H9 (cell line): Measurements from ENCODE around the gene LSS. TPM values are rescaled to one million over a fixed set of nuclear protein-coding genes. Genes with fewer than 3 reads are reported as not detected.

ENCODE experiments used
- DNase-seq: peaks from one replicate; pipeline ENCODE4 v3.0.0-alpha.2; 2017
- H2AFZ ChIP-seq: one replicate; pipeline ENCODE4 v1.6.1; 2013; ENCODE audit warnings: mild to moderate bottlenecking, low read length, control low read depth, moderate library complexity
- H2AK5ac ChIP-seq: 2 replicates; pipeline ENCODE4 v1.6.1; 2013; ENCODE audit warnings: low read length, control low read depth, mixed read lengths; ENCODE audit not compliant: insufficient read length
- H2BK120ac ChIP-seq: one replicate; pipeline ENCODE4 v1.6.1; 2013; ENCODE audit warnings: low read depth, mild to moderate bottlenecking, low read length, control low read depth, inconsistent platforms; ENCODE audit not compliant: poor library complexity, severe bottlenecking
- H2BK12ac ChIP-seq: 2 replicates; pipeline ENCODE4 v1.6.1; 2013; ENCODE audit warnings: low read length, control low read depth, mixed read lengths, low read depth; ENCODE audit not compliant: insufficient read length
- H2BK15ac ChIP-seq: 2 replicates; pipeline ENCODE4 v1.6.1; 2013; ENCODE audit warnings: low read depth, low read length, control low read depth
- H2BK20ac ChIP-seq: one replicate; pipeline ENCODE4 v1.6.1; 2013; ENCODE audit warnings: low read depth, mild to moderate bottlenecking, low read length, control low read depth, inconsistent platforms; ENCODE audit not compliant: poor library complexity, severe bottlenecking
- H2BK5ac ChIP-seq: 2 replicates; pipeline ENCODE4 v1.6.1; 2013; ENCODE audit warnings: low read length, control low read depth, mixed read lengths; ENCODE audit not compliant: insufficient read length
- H3K14ac ChIP-seq: 2 replicates; pipeline ENCODE4 v1.6.1; 2013; ENCODE audit warnings: low read length, control low read depth; ENCODE audit not compliant: insufficient read depth
- H3K18ac ChIP-seq: 2 replicates; pipeline ENCODE4 v1.6.1; 2013; ENCODE audit warnings: low read depth, mild to moderate bottlenecking, mixed read lengths, low read length, control low read depth; ENCODE audit not compliant: insufficient read length
- H3K23ac ChIP-seq: 2 replicates; pipeline ENCODE4 v1.6.1; 2013; ENCODE audit warnings: low read length, control low read depth, mixed read lengths, low read depth; ENCODE audit not compliant: insufficient read length
- H3K23me2 ChIP-seq: 2 replicates; pipeline ENCODE4 v1.6.1; 2013; ENCODE audit warnings: low read depth, mild to moderate bottlenecking, mixed read lengths, low read length, control low read depth; ENCODE audit not compliant: insufficient read length, poor library complexity, severe bottlenecking
- H3K27ac ChIP-seq: 2 replicates; pipeline ENCODE4 v1.5.1; 2013; ENCODE audit warnings: low read length, control low read depth, mixed read lengths, low read depth; ENCODE audit not compliant: insufficient read length
- H3K27me3 ChIP-seq: 2 replicates; pipeline ENCODE4 v1.6.1; 2013; ENCODE audit warnings: low read length, control low read depth, inconsistent platforms; ENCODE audit not compliant: insufficient read depth
- H3K4ac ChIP-seq: 2 replicates; pipeline ENCODE4 v1.6.1; 2013; ENCODE audit warnings: low read depth, mild to moderate bottlenecking, control low read depth, inconsistent platforms, low read length, moderate library complexity
- H3K4me1 ChIP-seq: 2 replicates; pipeline ENCODE4 v1.6.1; 2013; ENCODE audit warnings: low read length, control low read depth, inconsistent platforms; ENCODE audit not compliant: insufficient read depth
- H3K4me2 ChIP-seq: 2 replicates; pipeline ENCODE4 v1.6.1; 2013; ENCODE audit warnings: low read length, control low read depth, mixed read lengths; ENCODE audit not compliant: insufficient read length, insufficient read depth
- H3K56ac ChIP-seq: 2 replicates; pipeline ENCODE4 v1.6.1; 2013; ENCODE audit warnings: low read depth, mild to moderate bottlenecking, mixed read lengths, low read length, control low read depth; ENCODE audit not compliant: insufficient read length
- H3K79me1 ChIP-seq: 2 replicates; pipeline ENCODE4 v1.6.1; 2013; ENCODE audit warnings: low read depth, mild to moderate bottlenecking, moderate library complexity, low read length, control low read depth, inconsistent platforms; ENCODE audit not compliant: insufficient read depth, poor library complexity, severe bottlenecking
- H3K79me2 ChIP-seq: 2 replicates; pipeline ENCODE4 v1.6.1; 2013; ENCODE audit warnings: low read length, control low read depth, inconsistent platforms; ENCODE audit not compliant: insufficient read depth
- H3K9ac ChIP-seq: 2 replicates; pipeline ENCODE4 v1.6.1; 2013; ENCODE audit warnings: low read length, control low read depth, mixed read lengths; ENCODE audit not compliant: insufficient read length; ENCODE audit errors: extremely low read depth
- H3K9me3 ChIP-seq: one replicate; pipeline ENCODE4 v1.6.1; 2013; ENCODE audit warnings: low read depth, low read length, inconsistent platforms; ENCODE audit not compliant: control insufficient read depth
- H3T11ph ChIP-seq: one replicate; pipeline ENCODE4 v1.6.1; 2013; ENCODE audit warnings: mild to moderate bottlenecking, low read length, control low read depth, inconsistent platforms
- H4K20me1 ChIP-seq: one replicate; pipeline ENCODE4 v1.6.1; 2013; ENCODE audit not compliant: control insufficient read depth, insufficient read length, insufficient read depth
- H4K5ac ChIP-seq: 2 replicates; pipeline ENCODE4 v1.6.1; 2013; ENCODE audit warnings: low read depth, mild to moderate bottlenecking, mixed read lengths, low read length, control low read depth; ENCODE audit not compliant: insufficient read length
- H4K8ac ChIP-seq: replicated peaks from 2 replicates; pipeline ENCODE4 v1.6.1; 2013; ENCODE audit warnings: low read length, control low read depth, mixed read lengths, low read depth; ENCODE audit not compliant: insufficient read length
- H4K91ac ChIP-seq: 2 replicates; pipeline ENCODE4 v1.6.1; 2013; ENCODE audit warnings: low read depth, mild to moderate bottlenecking, moderate library complexity, mixed read lengths, low read length, control low read depth; ENCODE audit not compliant: insufficient read length
- H3K27ac Mint-ChIP-seq, 3 experiments: 2 replicates in 2 of 3; 3 replicates in 1 of 3; pipeline ENCODE4 v1.8.0; 2020 to 2021; ENCODE audit warnings: mixed read lengths in 3 of 3, mild to moderate bottlenecking in 1 of 3, moderate library complexity in 1 of 3
- H3K27me3 Mint-ChIP-seq: 2 replicates; pipeline ENCODE4 v1.8.0; 2021; ENCODE audit warnings: low read depth, mild to moderate bottlenecking, moderate library complexity, mixed read lengths
- H3K36me3 Mint-ChIP-seq, 3 experiments: 2 replicates in 2 of 3; 3 replicates in 1 of 3; pipeline ENCODE4 v1.8.0; 2020 to 2021; ENCODE audit warnings: low read depth in 3 of 3, mixed read lengths in 3 of 3; ENCODE audit not compliant: insufficient read depth in 1 of 3
- H3K4me1 Mint-ChIP-seq, 2 experiments: 2 replicates each; pipeline ENCODE4 v1.8.0; 2020; ENCODE audit warnings: mixed read lengths in 2 of 2
- H3K4me3 Mint-ChIP-seq, 2 experiments: 2 replicates in 1 of 2; 3 replicates in 1 of 2; pipeline ENCODE4 v1.8.0; 2020 to 2021; ENCODE audit warnings: mild to moderate bottlenecking in 2 of 2, mixed read lengths in 2 of 2, moderate library complexity in 1 of 2
- H3K9me3 Mint-ChIP-seq, 2 experiments: 2 replicates in 1 of 2; 3 replicates in 1 of 2; pipeline ENCODE4 v1.8.0; 2020; ENCODE audit warnings: mild to moderate bottlenecking in 2 of 2, mixed read lengths in 2 of 2, moderate library complexity in 1 of 2
- WGBS: extraction: QIAGEN DNeasy Blood & Tissue Kit; methylation state at CpG from one replicate; pipeline ENCODE4 v1.1.7; 2013; ENCODE audit warnings: missing lambda C conversion rate, low lambda C conversion rate, mixed read lengths; ENCODE audit not compliant: insufficient read length; ENCODE audit errors: extremely low coverage; 5-methylcytosine and 5-hydroxymethylcytosine counted together
- total RNA-seq: library from RNA; stranded (reverse); gene quantifications from 2 replicates; pipeline ENCODE4 v1.2.1, GENCODE V29; 2021
- TF ChIP-seq, protein P1 (sequence below): fragments of 200-600 bp; sonication (generic); conservative IDR thresholded peaks from 3 replicates; pipeline ENCODE4 v1.8.0; 2021; ENCODE audit warnings: antibody characterized with exemption, mild to moderate bottlenecking

Gene LSS
- total RNA-seq, 1 experiment from 2014 or later, result 69.2 TPM

DNA sequence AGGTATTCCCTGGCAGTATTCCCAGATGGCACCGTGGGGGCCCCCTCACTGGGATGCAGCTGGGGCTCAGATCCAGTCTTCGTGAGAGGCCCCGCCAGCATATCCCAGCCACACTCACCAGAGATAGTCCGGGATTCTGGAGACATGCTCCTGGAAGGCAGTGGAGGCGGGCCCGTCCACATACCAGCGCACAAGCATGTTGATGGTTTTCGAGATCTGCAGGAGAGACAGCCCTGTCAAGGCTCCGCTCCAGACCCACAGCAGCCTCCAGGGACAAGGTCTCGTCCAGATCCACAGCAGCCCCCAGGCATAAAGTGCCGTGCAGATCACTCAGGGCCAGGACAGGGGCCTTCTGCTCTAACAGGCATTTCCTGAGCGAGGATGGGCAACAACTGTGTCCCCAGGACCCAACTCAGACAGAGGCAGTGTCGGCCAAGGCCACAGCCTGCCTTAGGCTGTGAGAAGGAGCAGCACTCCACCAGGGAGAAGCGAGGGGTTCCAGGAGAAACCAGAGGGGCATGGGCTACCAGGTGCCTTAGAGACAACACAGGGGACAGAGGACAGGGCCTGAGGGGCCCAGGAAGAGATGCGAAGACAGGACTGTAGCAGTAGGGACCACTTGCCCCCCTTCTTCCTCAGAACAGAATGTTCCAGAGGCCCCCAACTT is 14.8 kb downstream of the LSS start:
- no peaks in the 10 kb centered on the region for H3K23me2 ChIP-seq
- no peak overlapping the region for H3K56ac ChIP-seq
- H3K79me2 ChIP-seq, result no peaks in the 10 kb centered on the region; the same call in 1 of the 2 replicates
- no CpG with 5 or more reads among the region's 15 CpGs for WGBS
- Mint-ChIP-seq H3K4me3 (no peak overlapping the region), H3K27me3 (no peaks in the 10 kb centered on the region), H3K9me3 (no peaks in the 10 kb centered on the region), H3K36me3 (peaks cover 12 to 33% (median 31%) of the 10 kb centered on the region in 3 experiments), H3K27ac (peak overlapping the region in 2 of 3 experiments; percentile 34 to 53; a peak in 3 of 7 replicates), H3K4me1 (no peaks in the 10 kb centered on the region)
- no peak overlapping the region for H3K4me2 ChIP-seq
- no peak overlapping the region for H3K4ac ChIP-seq
- no peak overlapping the region for H4K8ac ChIP-seq
- H2BK20ac ChIP-seq, result no peak overlapping the region
- no peak overlapping the region for H2BK15ac ChIP-seq
- H4K91ac ChIP-seq, result no peak overlapping the region
- H3K27me3 ChIP-seq, result no peaks in the 10 kb centered on the region
- no peak overlapping the region for H4K5ac ChIP-seq
- H2AK5ac ChIP-seq, result no peak overlapping the region
- H3K9me3 ChIP-seq, result no peaks in the 10 kb centered on the region
- no peak overlapping the region for H3K27ac ChIP-seq
- no peak overlapping the region for H3K14ac ChIP-seq
- H2BK5ac ChIP-seq, result no peak overlapping the region
- no peak overlapping the region for H3K9ac ChIP-seq
- H3K4me1 ChIP-seq, result no peaks in the 10 kb centered on the region
- H3K79me1 ChIP-seq, result no peaks in the 10 kb centered on the region
- no peak for DNase-seq
- H2AFZ ChIP-seq, result no peak overlapping the region
- no peaks in the 10 kb centered on the region for H4K20me1 ChIP-seq
- TF ChIP-seq, protein P1, sequence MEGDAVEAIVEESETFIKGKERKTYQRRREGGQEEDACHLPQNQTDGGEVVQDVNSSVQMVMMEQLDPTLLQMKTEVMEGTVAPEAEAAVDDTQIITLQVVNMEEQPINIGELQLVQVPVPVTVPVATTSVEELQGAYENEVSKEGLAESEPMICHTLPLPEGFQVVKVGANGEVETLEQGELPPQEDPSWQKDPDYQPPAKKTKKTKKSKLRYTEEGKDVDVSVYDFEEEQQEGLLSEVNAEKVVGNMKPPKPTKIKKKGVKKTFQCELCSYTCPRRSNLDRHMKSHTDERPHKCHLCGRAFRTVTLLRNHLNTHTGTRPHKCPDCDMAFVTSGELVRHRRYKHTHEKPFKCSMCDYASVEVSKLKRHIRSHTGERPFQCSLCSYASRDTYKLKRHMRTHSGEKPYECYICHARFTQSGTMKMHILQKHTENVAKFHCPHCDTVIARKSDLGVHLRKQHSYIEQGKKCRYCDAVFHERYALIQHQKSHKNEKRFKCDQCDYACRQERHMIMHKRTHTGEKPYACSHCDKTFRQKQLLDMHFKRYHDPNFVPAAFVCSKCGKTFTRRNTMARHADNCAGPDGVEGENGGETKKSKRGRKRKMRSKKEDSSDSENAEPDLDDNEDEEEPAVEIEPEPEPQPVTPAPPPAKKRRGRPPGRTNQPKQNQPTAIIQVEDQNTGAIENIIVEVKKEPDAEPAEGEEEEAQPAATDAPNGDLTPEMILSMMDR, result no peak
- no peak overlapping the region for H2BK120ac ChIP-seq
- no peak overlapping the region for H3K18ac ChIP-seq
- H3K23ac ChIP-seq, result no peak overlapping the region
- no peak overlapping the region for H2BK12ac ChIP-seq
- no peak overlapping the region for H3T11ph ChIP-seq
